GM23338 (cell line): ENCODE measurements around the gene GUCA2A. TPM values are rescaled to one million over a fixed set of nuclear protein-coding genes. Genes with fewer than 3 reads are reported as not detected.

Experiments used
- ATAC-seq: fragments of 200-7000 bp; cut with Tn5 transposase; 3 replicates; pipeline ENCODE4 v1.9.1; 2020
- DNase-seq: peaks from one replicate; pipeline ENCODE4 v3.0.0-alpha.2; 2015; ENCODE audit warnings: low spot score
- H2AFZ ChIP-seq: fragments of 200-600 bp; sonication (generic); 2 replicates; pipeline ENCODE4 v1.8.0; 2016; ENCODE audit warnings: antibody characterized with exemption, mild to moderate bottlenecking, moderate library complexity
- H3F3A ChIP-seq: fragments of 200-600 bp; sonication (generic); replicated peaks from 2 replicates; pipeline ENCODE4 v1.8.0; 2017; ENCODE audit warnings: antibody characterized with exemption, mixed run types, low read depth
- H3K27ac ChIP-seq: fragments of 200-600 bp; sonication (generic); 2 replicates; pipeline ENCODE4 v1.6.1; 2016; ENCODE audit warnings: low read depth
- H3K27me3 ChIP-seq: fragments of 200-600 bp; sonication (generic); 2 replicates; pipeline ENCODE4 v1.8.0; 2016; ENCODE audit warnings: mild to moderate bottlenecking, mixed run types, moderate library complexity; ENCODE audit not compliant: insufficient read depth
- H3K36me3 ChIP-seq: fragments of 200-600 bp; sonication (generic); 2 replicates; pipeline ENCODE4 v1.8.0; 2016; ENCODE audit warnings: mild to moderate bottlenecking; ENCODE audit not compliant: insufficient read depth
- H3K4me1 ChIP-seq: fragments of 200-600 bp; sonication (generic); 2 replicates; pipeline ENCODE4 v1.8.0; 2016; ENCODE audit warnings: mild to moderate bottlenecking, moderate library complexity; ENCODE audit not compliant: insufficient read depth
- H3K4me2 ChIP-seq: fragments of 200-600 bp; sonication (generic); 2 replicates; pipeline ENCODE4 v1.7.1; 2017; ENCODE audit warnings: mixed run types
- H3K4me3 ChIP-seq: fragments of 200-600 bp; sonication (generic); 2 replicates; pipeline ENCODE4 v1.6.1; 2016; ENCODE audit warnings: mixed run types
- H3K79me2 ChIP-seq: fragments of 200-600 bp; sonication (generic); replicated peaks from 2 replicates; pipeline ENCODE4 v1.8.0; 2017; ENCODE audit warnings: mild to moderate bottlenecking; ENCODE audit not compliant: insufficient read depth
- H3K9me2 ChIP-seq: fragments of 200-600 bp; sonication (generic); 2 replicates; pipeline ENCODE4 v1.8.0; 2017; ENCODE audit not compliant: insufficient read depth
- H4K20me1 ChIP-seq: fragments of 200-600 bp; sonication (generic); replicated peaks from 2 replicates; pipeline ENCODE4 v1.8.0; 2017; ENCODE audit warnings: mild to moderate bottlenecking; ENCODE audit not compliant: insufficient read depth
- H3K27ac Mint-ChIP-seq: 2 replicates; pipeline ENCODE4 v1.8.0; 2020; ENCODE audit warnings: inconsistent platforms, mild to moderate bottlenecking, moderate library complexity, mixed read lengths
- H3K27me3 Mint-ChIP-seq: 3 replicates; pipeline ENCODE4 v1.8.0; 2022; ENCODE audit warnings: low read depth, mild to moderate bottlenecking, moderate library complexity, mixed read lengths, inconsistent platforms; ENCODE audit not compliant: insufficient read depth, poor library complexity
- H3K36me3 Mint-ChIP-seq: 3 replicates; pipeline ENCODE4 v1.8.0; 2021; ENCODE audit warnings: low read depth, mild to moderate bottlenecking, inconsistent platforms, moderate library complexity, mixed read lengths
- H3K4me1 Mint-ChIP-seq: 3 replicates; pipeline ENCODE4 v1.8.0; 2020; ENCODE audit warnings: mild to moderate bottlenecking, inconsistent platforms, mixed read lengths
- H3K4me3 Mint-ChIP-seq: 3 replicates; pipeline ENCODE4 v1.8.0; 2021; ENCODE audit warnings: moderate library complexity, mild to moderate bottlenecking, inconsistent platforms, mixed read lengths
- H3K9me3 Mint-ChIP-seq: 3 replicates; pipeline ENCODE4 v1.8.0; 2020; ENCODE audit warnings: moderate library complexity, mild to moderate bottlenecking, inconsistent platforms, mixed read lengths
- CREB1 ChIP-seq: fragments of 250-450 bp; sonication (Bioruptor Pico); IDR thresholded peaks from 2 replicates; pipeline ENCODE4 v1.5.0; 2020; ENCODE audit warnings: low read depth, mild to moderate bottlenecking, moderate library complexity
- CTCF ChIP-seq, 2 experiments: fragments of 200-600 bp in 1 of 2; sonication (generic) in 1 of 2; conservative IDR thresholded peaks; 2 replicates each; pipeline versions ENCODE4 v1.5.1 to v1.6.1; 2016 to 2017; ENCODE audit warnings: antibody characterized with exemption in 2 of 2, low read depth in 2 of 2, mild to moderate bottlenecking in 2 of 2, moderate library complexity in 1 of 2
- ETS1 ChIP-seq: IDR thresholded peaks from 2 replicates; pipeline ENCODE4 v1.6.1; 2016; ENCODE audit warnings: antibody characterized with exemption
- EZH2 ChIP-seq: fragments of 200-600 bp; sonication (generic); IDR thresholded peaks from one replicate; pipeline ENCODE4 v1.8.0; 2017; ENCODE audit warnings: antibody characterized with exemption, mild to moderate bottlenecking, low read depth; ENCODE audit not compliant: unreplicated experiment
- EZH2phosphoT487 ChIP-seq: fragments of 200-600 bp; sonication (generic); IDR thresholded peaks from one replicate; pipeline ENCODE4 v1.8.1; 2018; ENCODE audit warnings: antibody characterized with exemption; ENCODE audit not compliant: unreplicated experiment
- JUNB ChIP-seq: IDR thresholded peaks from one replicate; pipeline ENCODE4 v1.6.1; 2016; ENCODE audit warnings: antibody characterized with exemption; ENCODE audit not compliant: unreplicated experiment
- NANOG ChIP-seq: IDR thresholded peaks from 2 replicates; pipeline ENCODE4 v1.6.1; 2016; ENCODE audit warnings: antibody characterized with exemption, borderline replicate concordance
- POLR2AphosphoS5 ChIP-seq: IDR thresholded peaks from 2 replicates; pipeline ENCODE4 v1.6.1; 2016; ENCODE audit warnings: antibody characterized with exemption, low read depth
- REST ChIP-seq: IDR thresholded peaks from one replicate; pipeline ENCODE4 v1.6.1; 2018; ENCODE audit warnings: antibody characterized with exemption; ENCODE audit not compliant: unreplicated experiment
- STAT1 ChIP-seq: IDR thresholded peaks from one replicate; pipeline ENCODE4 v1.6.1; 2016; ENCODE audit warnings: antibody characterized with exemption; ENCODE audit not compliant: unreplicated experiment
- ZNF114 ChIP-seq: fragments of 250-450 bp; sonication (Bioruptor Pico); IDR thresholded peaks from 2 replicates; pipeline ENCODE4 v1.5.0; 2020; ENCODE audit warnings: mild to moderate bottlenecking, moderate library complexity
- ZNF331 ChIP-seq: fragments of 250-450 bp; sonication (Bioruptor Pico); IDR thresholded peaks from 2 replicates; pipeline ENCODE4 v1.5.0; 2020; ENCODE audit warnings: low read depth, mild to moderate bottlenecking, moderate library complexity
- ZNF462 ChIP-seq: fragments of 250-450 bp; sonication (Bioruptor Pico); IDR thresholded peaks from 2 replicates; pipeline ENCODE4 v1.5.0; 2020; ENCODE audit warnings: mild to moderate bottlenecking, moderate library complexity
- polyA plus RNA-seq: library from polyadenylated mRNA; unstranded; fragments of >200 nt; fragmentation: Nextera tagmentation; extraction: Ambion mirVana; gene quantifications from 2 replicates; pipeline ENCODE4 v1.2.1, GENCODE V29; 2016
- total RNA-seq: library from RNA; depleted of rRNA; stranded (reverse); fragments of >200 nt; shearing (Covaris generic); gene quantifications from 2 replicates; pipeline ENCODE4 v1.2.3, GENCODE V29; 2014

Gene GUCA2A
- total and polyA plus RNA-seq, 2 experiments from 2014 or later: not detected

GRCh38 chr1:42162181-42162580, 2.4 kb downstream of the GUCA2A start:
- Histone ChIP-seq H3K27ac (no peak overlapping the region), H3K9me2 (0 out of 2 replicates have a peak, but pooled peaks cover under 1% of the 10 kb centered on the region), H3K4me2 (no peak overlapping the region), H2AFZ (no peak overlapping the region), H3K27me3 (no peaks in the 10 kb centered on the region; the same call in 1 of the 2 replicates), H4K20me1 (no peaks in the 10 kb centered on the region), H3K4me1 (no peaks in the 10 kb centered on the region), H3K79me2 (no peaks in the 10 kb centered on the region), H3K4me3 (no peak overlapping the region), H3K36me3 (no peaks in the 10 kb centered on the region), H3F3A (no peaks in the 10 kb centered on the region)
- DNase-seq (no peak), ATAC-seq (no peak)
- Mint-ChIP-seq H3K9me3 (peaks cover 2% of the 10 kb centered on the region; the same call in 1 of the 3 replicates), H3K27me3 (peaks cover 6% of the 10 kb centered on the region), H3K4me1 (no peaks in the 10 kb centered on the region; the same call in 1 of the 3 replicates), H3K4me3 (no peak overlapping the region), H3K36me3 (no peaks in the 10 kb centered on the region), H3K27ac (no peak overlapping the region)
- TF ChIP-seq ZNF114: no peak
- TF ChIP-seq ZNF462 (CRISPR knock-in tag): no peak
- no peak for TF ChIP-seq JUNB
- TF ChIP-seq EZH2phosphoT487: no peak
- no peak for TF ChIP-seq CTCF (conservative IDR thresholded peaks at IDR 0.05; ENCODE audit: low read depth in 2 of 2)
- no peak for TF ChIP-seq NANOG
- TF ChIP-seq POLR2AphosphoS5: no peak
- TF ChIP-seq ETS1: no peak
- TF ChIP-seq ZNF331 (CRISPR knock-in tag): no peak
- TF ChIP-seq REST: no peak
- no peak for TF ChIP-seq STAT1
- no peak for TF ChIP-seq CREB1 (CRISPR knock-in tag)
- no peak for TF ChIP-seq EZH2
